Stimulated activated CD4-positive, alpha-beta T cell treated with anti-CD3 and anti-CD28 coated beads, Interleukin-2, amount 100 ng/mL, for 48 hours (primary cell): ENCODE results near the gene NUP50.

Experiments
- DNase-seq, 2 donors: peaks; one replicate each; pipeline ENCODE4 v3.0.0-alpha.2; 2020

NUP50 gene

DNA sequence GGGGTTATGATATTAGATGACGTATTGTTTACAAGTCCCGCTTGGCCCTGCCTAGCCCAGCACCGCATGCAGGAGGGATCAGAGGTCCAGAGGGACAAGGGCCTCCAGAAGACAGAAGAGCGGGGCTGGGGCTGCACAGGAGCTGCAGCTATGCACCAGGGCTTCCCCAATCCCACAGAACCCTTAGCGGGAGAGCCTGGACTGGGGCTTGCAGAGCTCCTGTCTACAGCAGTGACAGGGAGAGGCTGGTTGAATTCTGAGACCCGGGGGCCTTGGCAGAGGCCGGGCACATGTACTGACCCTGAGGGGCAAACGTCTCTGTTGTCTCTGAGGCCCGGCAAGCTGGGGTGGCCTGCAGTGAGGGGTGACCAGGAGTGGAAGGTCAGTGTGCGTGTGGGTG lies 70.1 kb downstream of the NUP50 start:
- no peak for DNase-seq

GRCh38 chr22:45235101-45235777 lies 71.5 kb downstream of the NUP50 start:
- DNase-seq = no peak

GRCh38 chr22:45235851-45236342 lies 72.2 kb downstream of the NUP50 start:
- DNase-seq = no peak

GRCh38 chr22:45237065-45237990 lies 73.6 kb downstream of the NUP50 start:
- no peak for DNase-seq
